Mesothelial cell of epicardium (in vitro differentiated cells): ENCODE data around the gene RSKR. TPM values are rescaled to one million over a fixed set of nuclear protein-coding genes. Genes with fewer than 3 reads are reported as not detected.

Experiments used
- DNase-seq, 2 experiments: peaks; one replicate each; pipeline ENCODE4 v3.0.0; 2021; ENCODE audit warnings: low spot score in 2 of 2; ENCODE audit not compliant: unreplicated experiment in 2 of 2
- H3K27ac Mint-ChIP-seq: 2 replicates; pipeline ENCODE4 v1.8.0; 2021; ENCODE audit warnings: mixed read lengths
- H3K27me3 Mint-ChIP-seq: 2 replicates; pipeline ENCODE4 v1.8.0; 2021; ENCODE audit warnings: low read depth, mixed read lengths
- H3K36me3 Mint-ChIP-seq: 2 replicates; pipeline ENCODE4 v1.8.0; 2021; ENCODE audit warnings: mixed read lengths
- H3K4me1 Mint-ChIP-seq: 2 replicates; pipeline ENCODE4 v1.8.0; 2021; ENCODE audit warnings: mixed read lengths
- H3K4me3 Mint-ChIP-seq: 2 replicates; pipeline ENCODE4 v1.8.0; 2021; ENCODE audit warnings: mild to moderate bottlenecking, moderate library complexity, mixed read lengths
- H3K9me3 Mint-ChIP-seq: 2 replicates; pipeline ENCODE4 v1.8.0; 2021; ENCODE audit warnings: mixed read lengths
- total RNA-seq: library from RNA; stranded (reverse); gene quantifications from 3 replicates; pipeline ENCODE4 v1.2.1, GENCODE V29; 2021
- TF ChIP-seq, protein P1 (sequence below): fragments of 200-600 bp; sonication (generic); IDR thresholded peaks from one replicate; pipeline ENCODE4 v1.5.0; 2021; ENCODE audit warnings: antibody characterized with exemption; ENCODE audit not compliant: unreplicated experiment

Gene RSKR
- total RNA-seq, 1 donor from 2014 or later: 31.3 TPM

DNA sequence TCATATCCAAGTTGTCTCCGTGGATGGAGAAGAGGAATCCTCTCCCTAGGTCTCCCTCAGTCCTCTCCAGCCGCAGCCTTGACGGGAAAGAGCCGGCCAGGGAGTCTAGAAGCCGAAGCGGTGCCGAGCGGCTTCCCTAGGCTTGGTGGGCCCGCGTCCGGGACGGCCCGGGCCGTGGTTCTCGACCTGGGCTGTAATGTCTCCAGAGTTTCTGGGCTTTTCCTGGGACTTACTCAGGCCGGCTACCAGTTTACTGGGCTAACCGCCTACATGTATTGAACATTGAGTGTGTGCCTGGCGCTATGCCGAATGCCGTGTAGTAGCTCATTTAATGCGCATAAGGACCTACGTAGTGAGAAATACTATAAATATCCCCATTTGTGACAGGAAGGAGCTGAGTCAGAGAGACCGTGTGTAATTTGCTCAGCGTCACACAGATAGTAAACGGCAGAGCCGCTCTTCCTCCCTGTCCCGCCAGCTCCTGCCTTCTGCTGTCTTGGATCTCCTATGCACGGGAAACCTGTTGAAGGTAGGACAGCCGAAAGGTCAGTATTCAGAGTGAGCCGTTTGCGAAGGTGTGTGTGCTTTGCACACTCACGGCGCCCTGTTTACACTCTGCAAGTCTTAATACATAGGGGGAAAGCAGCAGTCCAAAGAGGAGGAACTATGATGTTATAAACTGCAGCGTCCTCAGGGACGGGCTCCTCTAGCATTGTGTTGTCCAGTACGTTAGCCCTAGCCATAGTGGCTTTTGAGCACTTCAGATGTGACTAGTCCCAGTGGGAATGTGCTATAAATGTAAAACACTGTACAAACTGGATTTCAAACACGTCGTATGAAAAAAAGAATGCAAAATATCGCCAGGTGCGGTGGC lies 14.4 kb downstream of the RSKR start:
- Mint-ChIP-seq H3K27ac (peak overlapping the region; percentile 91), H3K4me1 (peaks cover 19% of the 10 kb centered on the region), H3K9me3 (no peaks in the 10 kb centered on the region), H3K27me3 (no peaks in the 10 kb centered on the region), H3K36me3 (no peaks in the 10 kb centered on the region), H3K4me3 (peak overlapping the region; percentile 84)
- no peak for DNase-seq
- TF ChIP-seq, protein P1, sequence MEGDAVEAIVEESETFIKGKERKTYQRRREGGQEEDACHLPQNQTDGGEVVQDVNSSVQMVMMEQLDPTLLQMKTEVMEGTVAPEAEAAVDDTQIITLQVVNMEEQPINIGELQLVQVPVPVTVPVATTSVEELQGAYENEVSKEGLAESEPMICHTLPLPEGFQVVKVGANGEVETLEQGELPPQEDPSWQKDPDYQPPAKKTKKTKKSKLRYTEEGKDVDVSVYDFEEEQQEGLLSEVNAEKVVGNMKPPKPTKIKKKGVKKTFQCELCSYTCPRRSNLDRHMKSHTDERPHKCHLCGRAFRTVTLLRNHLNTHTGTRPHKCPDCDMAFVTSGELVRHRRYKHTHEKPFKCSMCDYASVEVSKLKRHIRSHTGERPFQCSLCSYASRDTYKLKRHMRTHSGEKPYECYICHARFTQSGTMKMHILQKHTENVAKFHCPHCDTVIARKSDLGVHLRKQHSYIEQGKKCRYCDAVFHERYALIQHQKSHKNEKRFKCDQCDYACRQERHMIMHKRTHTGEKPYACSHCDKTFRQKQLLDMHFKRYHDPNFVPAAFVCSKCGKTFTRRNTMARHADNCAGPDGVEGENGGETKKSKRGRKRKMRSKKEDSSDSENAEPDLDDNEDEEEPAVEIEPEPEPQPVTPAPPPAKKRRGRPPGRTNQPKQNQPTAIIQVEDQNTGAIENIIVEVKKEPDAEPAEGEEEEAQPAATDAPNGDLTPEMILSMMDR: no peak

DNA sequence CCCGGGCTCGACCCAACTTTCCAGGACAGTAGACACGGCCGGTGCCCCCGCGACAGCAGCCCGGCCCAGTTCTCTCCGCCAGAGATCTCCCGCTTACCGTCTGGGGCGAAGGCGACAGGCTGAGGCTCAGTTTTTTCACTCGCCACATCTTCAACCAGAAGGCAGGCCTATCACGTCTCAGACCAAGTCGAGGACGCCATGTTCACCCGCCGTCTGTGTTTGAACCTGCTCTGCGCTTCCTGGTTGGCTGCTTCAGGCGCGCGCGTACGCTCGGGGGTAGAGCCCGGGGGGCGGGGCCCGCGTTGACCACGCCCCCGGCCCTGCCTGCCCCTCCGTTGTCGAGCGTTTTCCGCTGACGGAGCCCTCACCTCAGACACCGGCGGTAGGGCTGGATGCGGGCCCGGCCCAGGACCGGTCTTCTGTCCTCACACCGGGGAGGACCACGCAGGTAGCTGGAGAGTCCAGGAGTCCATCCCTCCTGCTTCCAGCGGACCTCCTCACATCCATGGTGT lies 15.1 kb downstream of the RSKR start, which contains the start of gene SPAG5:
Gene SPAG5, minus strand, starts transcription at position 227 of the 512 bp plus-strand sequence. Its CDS starts 79 bp downstream, at position 148.
- TF ChIP-seq, protein P1: no peak
- Mint-ChIP-seq H3K4me1 (peaks cover 19% of the 10 kb centered on the region), H3K36me3 (no peaks in the 10 kb centered on the region), H3K9me3 (no peaks in the 10 kb centered on the region), H3K4me3 (peak within 1 kb of the TSS; percentile 84), H3K27me3 (no peaks in the 10 kb centered on the region), H3K27ac (peak within 1 kb of the TSS; percentile 91)
- DNase-seq: peak; percentile 88 to 96

DNA sequence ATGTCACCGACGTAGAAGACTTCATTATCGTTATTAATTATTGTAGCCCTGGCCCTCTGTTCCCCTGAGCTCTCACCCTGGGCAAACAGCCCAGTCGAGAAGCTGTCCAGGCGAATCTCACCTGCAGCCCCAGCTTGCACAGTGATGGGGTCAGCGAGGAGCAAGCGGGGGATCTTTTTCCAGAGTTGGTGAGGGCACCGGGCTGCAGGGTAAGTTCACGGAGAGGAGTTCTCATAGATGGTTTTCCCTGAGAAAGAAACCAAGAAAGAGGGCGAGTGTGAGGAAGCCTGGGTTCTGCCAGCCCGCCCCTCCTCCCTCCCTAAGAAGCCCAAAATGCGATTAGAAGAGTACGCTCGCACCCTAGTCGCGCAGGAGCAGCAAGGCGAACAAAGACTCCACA lies 15.6 kb downstream of the RSKR start:
- DNase-seq: no peak
- Mint-ChIP-seq H3K27me3 (no peaks in the 10 kb centered on the region), H3K36me3 (no peaks in the 10 kb centered on the region), H3K4me1 (peaks cover 19% of the 10 kb centered on the region), H3K9me3 (no peaks in the 10 kb centered on the region), H3K4me3 (peak overlapping the region; percentile 84), H3K27ac (peak overlapping the region; percentile 89)
- TF ChIP-seq, protein P1: no peak

DNA sequence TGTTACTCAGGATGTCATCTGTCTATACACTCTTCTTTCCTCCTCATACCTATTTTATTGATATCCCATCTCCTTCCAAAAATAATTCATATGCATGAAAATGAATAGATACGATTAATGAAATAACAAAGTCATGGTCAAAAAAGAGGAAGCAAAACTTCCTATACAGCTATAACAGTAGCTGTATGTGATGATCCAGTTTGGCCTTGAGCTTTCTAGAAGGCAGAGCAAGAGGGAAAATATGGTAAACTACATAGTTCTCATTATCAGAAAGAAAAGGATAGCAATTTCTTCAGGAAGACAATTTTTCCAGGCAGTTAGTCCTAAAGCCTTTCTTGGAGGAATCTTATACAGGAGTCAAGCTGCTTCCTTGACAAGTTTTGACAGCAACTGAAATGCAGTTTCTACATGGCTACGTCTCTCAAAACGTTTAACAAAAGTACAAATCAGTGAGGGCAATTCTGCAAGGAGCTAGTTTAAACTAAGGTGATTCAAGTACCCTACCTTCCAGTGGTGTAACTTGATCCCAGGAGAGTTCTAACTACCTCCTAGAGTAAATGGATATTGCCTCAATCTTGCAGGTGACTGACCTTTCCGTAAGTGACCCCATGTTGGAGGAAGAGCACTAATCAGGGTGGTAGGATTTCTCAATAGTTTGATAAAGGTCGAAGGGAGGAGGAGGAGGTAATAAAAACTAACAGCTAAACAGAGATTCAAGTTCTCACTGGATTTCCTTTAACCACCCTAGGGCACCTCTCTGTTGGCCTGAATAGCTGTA lies 16.2 kb downstream of the RSKR start:
- Mint-ChIP-seq H3K27me3 (no peaks in the 10 kb centered on the region), H3K27ac (peak overlapping the region; percentile 89)

DNA sequence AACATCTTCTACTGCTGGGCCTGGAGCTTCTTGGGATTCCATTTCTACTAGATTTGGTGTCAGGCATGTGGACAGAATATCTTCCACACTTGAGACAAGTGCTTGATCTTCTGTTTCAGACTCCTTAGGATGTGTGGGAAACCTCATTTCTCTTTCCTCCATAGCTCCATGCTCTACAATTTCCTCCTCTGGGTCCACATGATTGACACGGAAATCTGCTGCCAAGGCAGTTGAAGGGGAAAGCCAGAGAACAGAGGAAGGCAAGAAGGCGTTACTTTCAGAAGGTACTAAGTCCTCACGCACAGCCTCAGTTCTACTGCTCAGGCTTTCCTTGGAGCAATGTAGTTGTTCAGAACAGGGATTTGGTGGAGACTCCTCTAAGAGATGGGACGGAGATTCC lies 21.7 kb downstream of the RSKR start:
- TF ChIP-seq, protein P1: no peak
- Mint-ChIP-seq H3K27me3 (no peaks in the 10 kb centered on the region), H3K9me3 (no peaks in the 10 kb centered on the region), H3K4me3 (no peak overlapping the region), H3K36me3 (peaks cover 12% of the 10 kb centered on the region), H3K27ac (no peak overlapping the region), H3K4me1 (no peaks in the 10 kb centered on the region)
- no peak for DNase-seq

More for the DNA sequence above, 16.2 kb downstream of the RSKR start:
- TF ChIP-seq, protein P1: no peak
- no peak for DNase-seq
- Mint-ChIP-seq H3K9me3 (no peaks in the 10 kb centered on the region), H3K4me1 (peaks cover 19% of the 10 kb centered on the region), H3K36me3 (no peaks in the 10 kb centered on the region), H3K4me3 (peak overlapping the region; percentile 84)
